Breast epithelium (tissue), 3 donors: ENCODE results near the gene SPOUT1.
A peak's percentile ranks its signal among the peaks of the same experiment; 100 is the strongest.

Experiments used
- CTCF ChIP-seq, 3 donors: fragments of 450-650 bp; IDR thresholded peaks; one replicate each; pipeline ENCODE4 v1.5.1; 2016 to 2017; ENCODE audit warnings: antibody characterized with exemption in 3 of 3, mild to moderate bottlenecking in 3 of 3, moderate library complexity in 3 of 3
- POLR2A ChIP-seq: fragments of 450-650 bp; IDR thresholded peaks from one replicate; pipeline ENCODE4 v1.6.1; 2016; ENCODE audit warnings: antibody characterized with exemption, mild to moderate bottlenecking, moderate library complexity
- POLR2AphosphoS5 ChIP-seq, 3 donors: sonication (generic); formaldehyde crosslinking; IDR thresholded peaks; one replicate each; pipeline ENCODE4 v1.6.1; 2017; ENCODE audit warnings: antibody characterized with exemption in 3 of 3

DNA sequence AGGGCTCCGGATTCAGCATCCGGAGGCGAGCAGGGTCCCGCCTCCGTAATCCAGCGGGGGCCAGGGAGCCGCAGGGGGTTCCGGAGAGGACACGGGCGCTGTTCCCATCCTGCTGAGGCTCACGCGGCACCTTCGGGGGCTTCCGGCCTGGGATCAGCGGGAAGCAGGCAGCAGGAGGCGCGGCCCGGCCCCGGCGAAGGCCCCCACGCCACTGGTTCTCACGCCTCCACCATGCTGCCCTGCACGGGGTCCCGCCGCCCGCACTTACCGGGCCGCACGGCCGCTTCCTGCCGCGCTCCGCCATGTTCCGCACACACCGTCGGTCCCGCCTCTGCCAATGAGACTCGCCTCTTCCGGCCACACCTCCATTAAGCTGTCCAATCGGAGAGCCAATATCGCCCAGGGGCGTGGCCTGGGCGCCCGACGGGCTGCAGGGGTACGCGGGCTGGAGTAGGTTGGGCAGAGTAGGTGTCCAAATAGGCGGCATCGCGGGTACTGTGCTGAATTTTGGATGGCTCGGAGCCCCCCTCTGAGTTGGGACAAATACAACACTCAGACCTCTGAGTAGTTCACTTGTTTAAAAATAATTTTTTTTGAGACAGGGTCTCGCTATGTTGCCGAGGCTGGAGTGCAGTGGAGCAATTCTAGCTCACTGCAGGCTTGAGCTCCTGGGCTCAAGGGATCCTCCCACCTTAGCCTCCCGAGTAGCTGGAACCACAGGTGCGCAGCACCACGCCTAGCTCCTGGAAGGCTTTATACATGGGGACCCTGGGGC lies at the start of gene SPOUT1:
- TF ChIP-seq CTCF (IDR thresholded peaks at IDR 0.05) (no peak), POLR2AphosphoS5 (IDR thresholded peaks at IDR 0.05) (peak; percentile 46 to 84 (median 72)), POLR2A (no peak)
